Liver (tissue), 9 donors: ENCODE measurements around the gene CERS4. TPM values are rescaled to one million over a fixed set of nuclear protein-coding genes. Genes with fewer than 3 reads are reported as not detected.

ENCODE experiments used
- DNase-seq: peaks from one replicate; pipeline ENCODE4 v3.0.0-alpha.2; 2017; ENCODE audit warnings: low spot score
- H3K27ac ChIP-seq, 2 donors: one replicate each; pipeline ENCODE4 v1.7.0; 2013; ENCODE audit warnings: inconsistent platforms in 2 of 2, low read length in 2 of 2, control low read depth in 1 of 2, low read depth in 1 of 2, mild to moderate bottlenecking in 1 of 2
- H3K27me3 ChIP-seq, 4 donors: one replicate each; pipeline versions ENCODE4 v1.6.1 to v1.7.0; 2013; ENCODE audit warnings: low read length in 3 of 4, inconsistent platforms in 1 of 4, mild to moderate bottlenecking in 1 of 4, moderate library complexity in 1 of 4; ENCODE audit not compliant: control insufficient read depth in 4 of 4, insufficient read depth in 4 of 4
- H3K36me3 ChIP-seq, 4 donors: one replicate each; pipeline versions ENCODE4 v1.6.1 to v1.7.0; 2013; ENCODE audit warnings: low read length in 3 of 4, mild to moderate bottlenecking in 3 of 4, low read depth in 1 of 4, moderate library complexity in 1 of 4; ENCODE audit not compliant: control insufficient read depth in 4 of 4, insufficient read depth in 3 of 4
- H3K4me1 ChIP-seq, 4 donors: one replicate each; pipeline versions ENCODE4 v1.6.1 to v1.7.0; 2013; ENCODE audit warnings: low read length in 3 of 4, mild to moderate bottlenecking in 3 of 4, moderate library complexity in 1 of 4; ENCODE audit not compliant: control insufficient read depth in 4 of 4, insufficient read depth in 4 of 4
- H3K4me3 ChIP-seq, 3 donors: one replicate each; pipeline versions ENCODE4 v1.6.1 to v1.7.0; 2013; ENCODE audit warnings: low read length in 3 of 3, control low read depth in 1 of 3, low read depth in 1 of 3, mild to moderate bottlenecking in 1 of 3
- H3K9ac ChIP-seq, 2 donors: one replicate each; pipeline ENCODE4 v1.7.0; 2013; ENCODE audit warnings: low read length in 2 of 2, mild to moderate bottlenecking in 2 of 2, moderate library complexity in 2 of 2, control low read depth in 1 of 2, low read depth in 1 of 2
- H3K9me3 ChIP-seq, 4 donors: one replicate each; pipeline versions ENCODE4 v1.6.1 to v1.7.0; 2013; ENCODE audit warnings: low read length in 3 of 4; ENCODE audit not compliant: control insufficient read depth in 4 of 4
- ATF3 ChIP-seq: IDR thresholded peaks from 2 replicates; pipeline ENCODE4 v1.6.1; 2016; ENCODE audit warnings: antibody characterized with exemption
- CTCF ChIP-seq: fragments of 150-350 bp; IDR thresholded peaks from 2 replicates; pipeline ENCODE4 v1.5.1; 2017; ENCODE audit warnings: improper control_type of control experiment, low read depth, low read length; ENCODE audit not compliant: missing input control
- EGR1 ChIP-seq, 2 donors: IDR thresholded peaks; 2 replicates each; pipeline ENCODE4 v1.6.1; 2016 to 2018; ENCODE audit warnings: antibody characterized with exemption in 2 of 2, low read depth in 2 of 2
- FOXA1 ChIP-seq: IDR thresholded peaks from 2 replicates; pipeline ENCODE4 v1.6.1; 2016; ENCODE audit warnings: antibody characterized with exemption
- FOXA2 ChIP-seq: IDR thresholded peaks from 2 replicates; pipeline ENCODE4 v1.6.1; 2016; ENCODE audit warnings: antibody characterized with exemption
- GABPA ChIP-seq, 2 donors: IDR thresholded peaks in 1 of 2; conservative IDR thresholded peaks in 1 of 2; 2 replicates each; pipeline ENCODE4 v1.6.1; 2016; ENCODE audit warnings: antibody characterized with exemption in 2 of 2, mild to moderate bottlenecking in 1 of 2, moderate library complexity in 1 of 2
- HNF4A ChIP-seq, 2 donors: conservative IDR thresholded peaks; 2 replicates each; pipeline ENCODE4 v1.6.1; 2016; ENCODE audit warnings: antibody characterized with exemption in 2 of 2, mild to moderate bottlenecking in 2 of 2
- HNF4G ChIP-seq: IDR thresholded peaks from 2 replicates; pipeline ENCODE4 v1.6.1; 2016; ENCODE audit warnings: antibody characterized with exemption
- JUND ChIP-seq, 2 donors: IDR thresholded peaks; 2 replicates each; pipeline ENCODE4 v1.6.1; 2016; ENCODE audit warnings: antibody characterized with exemption in 2 of 2
- NR2F2 ChIP-seq: IDR thresholded peaks from 2 replicates; pipeline ENCODE4 v1.6.1; 2016; ENCODE audit warnings: antibody characterized with exemption
- RAD21 ChIP-seq, 2 donors: IDR thresholded peaks; 2 replicates each; pipeline ENCODE4 v1.6.1; 2016; ENCODE audit warnings: antibody characterized with exemption in 2 of 2, mild to moderate bottlenecking in 2 of 2
- REST ChIP-seq: IDR thresholded peaks from 2 replicates; pipeline ENCODE4 v1.6.1; 2016; ENCODE audit warnings: antibody characterized with exemption, mild to moderate bottlenecking
- RXRA ChIP-seq, 2 donors: IDR thresholded peaks; 2 replicates each; pipeline ENCODE4 v1.6.1; 2017 to 2018; ENCODE audit warnings: antibody characterized with exemption in 2 of 2, mild to moderate bottlenecking in 1 of 2
- SP1 ChIP-seq: IDR thresholded peaks from 2 replicates; pipeline ENCODE4 v1.6.1; 2018; ENCODE audit warnings: antibody characterized with exemption, mild to moderate bottlenecking
- TAF1 ChIP-seq: conservative IDR thresholded peaks from 2 replicates; pipeline ENCODE4 v1.6.1; 2016; ENCODE audit warnings: antibody characterized with exemption, mild to moderate bottlenecking
- YY1 ChIP-seq: IDR thresholded peaks from 2 replicates; pipeline ENCODE4 v1.6.1; 2016; ENCODE audit warnings: antibody characterized with exemption, mild to moderate bottlenecking
- WGBS: extraction: QIAGEN DNeasy Blood & Tissue Kit; methylation state at CpG from one replicate; pipeline ENCODE4 v1.1.7; 2013; 5-methylcytosine and 5-hydroxymethylcytosine counted together
- polyA plus RNA-seq, 2 donors: library from polyadenylated mRNA; stranded (reverse) in 1 of 2; unstranded in 1 of 2; fragments of 200-250 nt in 1 of 2; fragments of >200 nt in 1 of 2; fragmentation: Nextera tagmentation in 1 of 2; extraction: Ambion mirVana in 1 of 2; gene quantifications; one replicate each; pipeline versions ENCODE4 v1.2.1 to v1.2.3, GENCODE V29; 2013 to 2015
- total RNA-seq, 2 donors: library from RNA; depleted of rRNA; stranded (reverse); fragments of >200 nt; gene quantifications; one replicate each; pipeline ENCODE4 v1.2.3, GENCODE V29; 2014
- TF ChIP-seq, protein P1 (sequence below): IDR thresholded peaks from 2 replicates; pipeline ENCODE4 v1.6.1; 2016; ENCODE audit warnings: antibody characterized with exemption
- TF ChIP-seq, protein P2 (sequence below): IDR thresholded peaks from 2 replicates; pipeline ENCODE4 v1.6.1; 2016; ENCODE audit warnings: antibody characterized with exemption
- donor health status: healthy.
- donor health status: healthy.
- donor health status: healthy.
- donor health status: healthy.
- donor health status: healthy.

The CERS4 gene
- total and polyA plus RNA-seq, 4 donors = 42.7 to 65.1 (median 56.4) TPM

DNA sequence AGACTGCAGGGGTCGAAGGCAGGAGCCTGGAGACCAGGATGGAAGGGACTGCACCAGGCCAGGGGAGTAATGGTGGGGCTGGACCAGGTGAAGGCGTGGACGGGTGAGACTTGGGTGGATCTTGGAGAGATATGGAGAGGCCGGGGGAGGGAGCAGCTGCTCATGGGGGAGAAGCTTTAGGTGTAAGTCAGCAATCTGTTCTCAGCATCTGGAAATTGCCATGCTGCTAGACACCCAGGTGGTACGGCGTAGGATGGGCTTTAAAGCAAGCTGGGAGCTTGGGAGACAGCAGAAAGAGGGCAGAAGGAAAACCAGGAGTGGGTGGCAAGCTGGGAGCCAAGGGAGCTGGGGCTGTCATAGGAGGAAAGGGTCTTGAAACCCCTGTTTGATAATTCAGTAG, 3.0 kb downstream of the CERS4 start:
- TF ChIP-seq, protein P1, sequence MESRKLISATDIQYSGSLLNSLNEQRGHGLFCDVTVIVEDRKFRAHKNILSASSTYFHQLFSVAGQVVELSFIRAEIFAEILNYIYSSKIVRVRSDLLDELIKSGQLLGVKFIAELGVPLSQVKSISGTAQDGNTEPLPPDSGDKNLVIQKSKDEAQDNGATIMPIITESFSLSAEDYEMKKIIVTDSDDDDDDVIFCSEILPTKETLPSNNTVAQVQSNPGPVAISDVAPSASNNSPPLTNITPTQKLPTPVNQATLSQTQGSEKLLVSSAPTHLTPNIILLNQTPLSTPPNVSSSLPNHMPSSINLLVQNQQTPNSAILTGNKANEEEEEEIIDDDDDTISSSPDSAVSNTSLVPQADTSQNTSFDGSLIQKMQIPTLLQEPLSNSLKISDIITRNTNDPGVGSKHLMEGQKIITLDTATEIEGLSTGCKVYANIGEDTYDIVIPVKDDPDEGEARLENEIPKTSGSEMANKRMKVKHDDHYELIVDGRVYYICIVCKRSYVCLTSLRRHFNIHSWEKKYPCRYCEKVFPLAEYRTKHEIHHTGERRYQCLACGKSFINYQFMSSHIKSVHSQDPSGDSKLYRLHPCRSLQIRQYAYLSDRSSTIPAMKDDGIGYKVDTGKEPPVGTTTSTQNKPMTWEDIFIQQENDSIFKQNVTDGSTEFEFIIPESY = no peak
- TF ChIP-seq SP1 (no peak), RAD21 (IDR thresholded peaks at IDR 0.05) (no peak), HNF4A (conservative IDR thresholded peaks at IDR 0.05) (no peak), FOXA1 (no peak), NR2F2 (no peak), YY1 (no peak), EGR1 (IDR thresholded peaks at IDR 0.05; ENCODE audit: low read depth in 2 of 2) (no peak), CTCF (no peak), JUND (IDR thresholded peaks at IDR 0.05) (no peak), RXRA (IDR thresholded peaks at IDR 0.05) (no peak), HNF4G (no peak), ATF3 (no peak), REST (no peak), FOXA2 (no peak), TAF1 (no peak), GABPA (IDR thresholded peaks at IDR 0.05 in 1 of 2, conservative IDR thresholded peaks at IDR 0.05 in 1 of 2) (no peak)
- TF ChIP-seq, protein P2, sequence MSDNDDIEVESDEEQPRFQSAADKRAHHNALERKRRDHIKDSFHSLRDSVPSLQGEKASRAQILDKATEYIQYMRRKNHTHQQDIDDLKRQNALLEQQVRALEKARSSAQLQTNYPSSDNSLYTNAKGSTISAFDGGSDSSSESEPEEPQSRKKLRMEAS = no peak
- Histone ChIP-seq H3K27ac (no peak overlapping the region), H3K36me3 (peaks cover 0 to 2% (median 2%) of the 10 kb centered on the region in 4 donors), H3K9ac (no peak overlapping the region), H3K4me1 (peaks cover 10 to 46% (median 33%) of the 10 kb centered on the region in 4 donors), H3K27me3 (no peaks in the 10 kb centered on the region), H3K4me3 (no peak overlapping the region), H3K9me3 (no peaks in the 10 kb centered on the region)
- WGBS = 95% methylated on average over 6 of the region's 6 CpGs
- no peak for DNase-seq
